Stimulated activated naive B cell treated with anti-CD40 and anti-IgM and Interleukin-4, amounts not matched to agents 10 μg/mL and 1 μg/mL and 100 μg/mL, for 72 hours (primary cell): ENCODE data around the gene RBBP8NL.

ENCODE experiments used
- ATAC-seq, 2 donors: fragments of 150-1000 bp; cut with Tn5 transposase; replicated peaks; 2 replicates each; pipeline ENCODE4 v1.10.0; 2021; ENCODE audit warnings: moderate library complexity in 1 of 2
- DNase-seq: peaks from one replicate; pipeline ENCODE4 v3.0.0; 2021
- H3K27ac Mint-ChIP-seq: one replicate; pipeline ENCODE4 v1.8.0; 2022; ENCODE audit warnings: mild to moderate bottlenecking, mixed read lengths
- H3K27me3 Mint-ChIP-seq, 2 donors: one replicate each; pipeline ENCODE4 v1.8.0; 2022; ENCODE audit warnings: mixed read lengths in 2 of 2
- H3K36me3 Mint-ChIP-seq, 2 donors: one replicate each; pipeline ENCODE4 v1.8.0; 2022; ENCODE audit warnings: mixed read lengths in 2 of 2, mild to moderate bottlenecking in 1 of 2
- H3K4me1 Mint-ChIP-seq, 2 donors: one replicate each; pipeline ENCODE4 v1.8.0; 2022; ENCODE audit warnings: mixed read lengths in 2 of 2, mild to moderate bottlenecking in 1 of 2
- H3K4me3 Mint-ChIP-seq, 2 donors: one replicate each; pipeline ENCODE4 v1.8.0; 2022; ENCODE audit warnings: mild to moderate bottlenecking in 2 of 2, mixed read lengths in 2 of 2, moderate library complexity in 1 of 2
- H3K9me3 Mint-ChIP-seq, 2 donors: one replicate each; pipeline ENCODE4 v1.8.0; 2022; ENCODE audit warnings: mixed read lengths in 2 of 2, mild to moderate bottlenecking in 1 of 2

RBBP8NL gene

DNA sequence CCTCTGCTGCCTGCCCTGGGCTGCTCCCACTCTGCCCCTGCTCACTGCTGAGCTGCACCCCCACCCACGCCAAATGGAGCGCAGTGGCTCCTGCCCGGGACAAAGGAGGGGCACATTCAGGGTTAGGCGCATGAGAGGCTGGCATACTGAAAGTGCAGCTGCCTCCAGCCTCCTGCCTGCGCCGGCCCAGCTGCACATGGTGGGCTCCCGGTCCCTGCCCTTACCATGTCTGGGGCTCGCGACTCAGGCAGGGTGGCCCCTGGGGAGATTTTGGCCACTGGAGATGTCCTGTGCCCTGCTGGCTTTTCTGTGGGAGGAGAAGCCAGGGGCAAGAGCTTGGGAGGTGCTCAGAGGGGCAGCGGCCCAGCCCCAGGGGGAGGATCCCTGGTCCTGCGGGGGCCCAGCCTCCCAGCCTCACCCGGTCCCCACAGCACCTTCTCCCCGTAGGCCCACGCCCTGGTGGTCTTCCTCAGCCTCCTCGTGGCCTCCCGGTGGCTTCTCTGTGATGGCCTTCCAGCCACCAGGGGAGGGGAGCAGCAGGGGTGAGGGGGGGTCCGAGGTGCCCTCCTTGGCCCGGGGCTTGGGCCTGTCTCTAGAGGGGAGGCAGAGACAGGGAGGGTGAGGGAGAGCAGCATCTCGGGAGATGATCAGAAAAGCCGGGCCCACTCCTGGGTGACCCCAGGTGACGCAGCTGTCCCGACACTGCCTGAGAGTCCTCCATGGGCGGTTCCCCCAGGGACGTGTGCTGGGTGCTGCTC is 11.8 kb downstream of the RBBP8NL start:
- no peaks in the 10 kb centered on the region for H3K36me3 Mint-ChIP-seq
- H3K27ac Mint-ChIP-seq = no peak overlapping the region
- H3K27me3 Mint-ChIP-seq = peaks cover 4 to 17% of the 10 kb centered on the region in 2 donors
- H3K4me3 Mint-ChIP-seq = no peak overlapping the region
- no peaks in the 10 kb centered on the region for H3K9me3 Mint-ChIP-seq
- no peak for ATAC-seq
- H3K4me1 Mint-ChIP-seq = peaks cover 0 to 2% of the 10 kb centered on the region in 2 donors
- no peak for DNase-seq

- no peaks in the 10 kb centered on the region for H3K36me3 Mint-ChIP-seq
- no peak for ATAC-seq
- peaks cover 8 to 12% of the 10 kb centered on the region in 2 donors for H3K27me3 Mint-ChIP-seq
- H3K27ac Mint-ChIP-seq = no peak overlapping the region
- H3K9me3 Mint-ChIP-seq = no peaks in the 10 kb centered on the region
- peaks cover 10 to 17% of the 10 kb centered on the region in 2 donors for H3K4me1 Mint-ChIP-seq
- H3K4me3 Mint-ChIP-seq = no peak overlapping the region
- DNase-seq = no peak
Measured at GRCh38 chr20:62413896-62414481, 13.3 kb downstream of the RBBP8NL start.

- DNase-seq (no peak), ATAC-seq (no peak)
- Mint-ChIP-seq H3K27ac (no peak overlapping the region), H3K4me1 (peaks cover 14 to 17% of the 10 kb centered on the region in 2 donors), H3K36me3 (no peaks in the 10 kb centered on the region), H3K27me3 (peaks cover 5 to 8% of the 10 kb centered on the region in 2 donors), H3K4me3 (no peak overlapping the region), H3K9me3 (no peaks in the 10 kb centered on the region)
Measured at GRCh38 chr20:62413025-62413570, 14.2 kb downstream of the RBBP8NL start.

DNA sequence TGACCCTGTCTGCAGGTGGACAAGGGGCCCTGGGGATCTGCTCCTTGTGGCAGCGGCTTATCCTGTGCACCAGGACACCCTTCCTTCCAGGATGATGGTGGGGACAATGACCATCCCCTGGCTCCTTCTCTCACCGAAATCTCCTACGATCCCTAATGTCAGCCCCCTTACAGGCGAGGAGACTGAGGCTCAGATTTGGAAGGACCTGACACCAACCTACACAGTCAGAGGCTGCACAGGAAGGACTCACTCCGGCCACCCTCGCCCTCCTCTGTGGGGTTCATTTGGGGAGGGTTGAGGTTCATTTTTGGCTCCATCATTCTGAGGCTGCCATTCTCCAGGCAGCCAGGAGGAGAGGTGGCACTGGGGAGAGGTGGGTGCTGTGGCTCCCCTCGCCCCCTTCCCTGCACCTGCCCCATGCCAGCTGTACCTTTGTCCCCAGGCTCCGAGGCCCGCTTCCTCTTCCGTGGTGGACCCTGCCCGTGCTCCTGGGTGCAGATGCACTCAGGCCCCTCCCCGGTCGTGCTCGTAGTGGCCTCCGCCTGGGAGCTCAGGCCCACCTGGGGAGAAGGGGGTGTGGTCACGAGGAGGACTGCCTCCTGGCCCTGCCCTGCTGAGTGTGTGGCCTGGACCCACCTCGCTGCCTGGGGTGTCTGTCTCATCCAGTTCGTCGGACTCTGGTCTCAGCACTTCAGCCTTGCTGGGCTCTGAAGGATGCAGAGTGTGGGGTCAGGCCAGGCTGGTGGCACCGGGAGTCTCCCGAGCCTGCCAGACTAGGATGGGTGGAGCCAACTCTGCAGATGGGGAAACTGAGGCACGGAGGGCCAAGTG is 14.9 kb downstream of the RBBP8NL start:
- Mint-ChIP-seq H3K36me3 (no peaks in the 10 kb centered on the region), H3K4me1 (peaks cover 14 to 22% of the 10 kb centered on the region in 2 donors), H3K27ac (no peak overlapping the region), H3K27me3 (peaks cover 0 to 3% of the 10 kb centered on the region in 2 donors), H3K9me3 (no peaks in the 10 kb centered on the region), H3K4me3 (no peak overlapping the region)
- DNase-seq (no peak), ATAC-seq (no peak)

DNA sequence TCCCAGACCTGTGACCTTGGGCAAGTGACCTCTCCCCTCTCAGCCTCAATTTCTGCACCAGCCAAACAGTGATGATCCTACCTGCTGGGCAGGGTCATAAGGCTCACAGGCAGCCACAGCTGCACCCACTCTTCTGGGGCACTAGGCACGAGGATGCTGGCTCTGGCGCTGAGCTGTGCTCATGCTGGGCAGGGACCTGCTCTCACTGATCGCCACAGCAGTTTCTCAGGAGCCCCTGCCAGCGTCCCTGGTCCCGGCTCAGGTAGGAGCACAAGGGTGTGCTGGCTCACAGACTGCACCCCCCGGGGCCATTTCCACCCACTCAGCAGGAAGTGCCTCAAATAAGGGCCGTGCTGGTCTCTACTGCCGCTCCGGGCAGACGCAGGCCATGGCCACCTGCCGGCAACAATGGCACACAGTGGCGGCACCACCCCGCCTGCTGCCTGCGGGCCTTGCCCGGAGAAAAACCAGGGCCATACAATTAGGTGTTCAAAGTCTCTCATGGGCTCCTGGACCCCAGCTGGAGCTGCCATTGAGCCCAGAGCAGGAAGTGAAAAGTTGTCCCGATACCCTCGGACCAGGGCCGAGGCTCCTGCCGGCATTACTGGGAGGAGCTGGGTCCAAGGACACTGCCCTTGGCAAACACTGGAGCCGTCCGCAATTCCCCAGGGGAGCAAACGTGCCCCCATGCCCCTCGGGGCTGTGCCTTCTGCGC is 15.7 kb downstream of the RBBP8NL start:
- peaks cover 0 to 3% of the 10 kb centered on the region in 2 donors for H3K27me3 Mint-ChIP-seq
- H3K9me3 Mint-ChIP-seq = no peaks in the 10 kb centered on the region
- ATAC-seq (no peak), DNase-seq (no peak)
- H3K36me3 Mint-ChIP-seq = no peaks in the 10 kb centered on the region
- H3K4me1 Mint-ChIP-seq = peaks cover 14 to 24% of the 10 kb centered on the region in 2 donors
- no peak overlapping the region for H3K27ac Mint-ChIP-seq
- H3K4me3 Mint-ChIP-seq = no peak overlapping the region

GRCh38 chr20:62410746-62411478 is 16.4 kb downstream of the RBBP8NL start:
- Mint-ChIP-seq H3K36me3 (no peaks in the 10 kb centered on the region), H3K27ac (no peak overlapping the region), H3K27me3 (peaks cover 0 to 3% of the 10 kb centered on the region in 2 donors), H3K4me1 (peaks cover 17 to 31% of the 10 kb centered on the region in 2 donors), H3K9me3 (no peaks in the 10 kb centered on the region), H3K4me3 (no peak overlapping the region)
- DNase-seq = no peak
- ATAC-seq = no peak

DNA sequence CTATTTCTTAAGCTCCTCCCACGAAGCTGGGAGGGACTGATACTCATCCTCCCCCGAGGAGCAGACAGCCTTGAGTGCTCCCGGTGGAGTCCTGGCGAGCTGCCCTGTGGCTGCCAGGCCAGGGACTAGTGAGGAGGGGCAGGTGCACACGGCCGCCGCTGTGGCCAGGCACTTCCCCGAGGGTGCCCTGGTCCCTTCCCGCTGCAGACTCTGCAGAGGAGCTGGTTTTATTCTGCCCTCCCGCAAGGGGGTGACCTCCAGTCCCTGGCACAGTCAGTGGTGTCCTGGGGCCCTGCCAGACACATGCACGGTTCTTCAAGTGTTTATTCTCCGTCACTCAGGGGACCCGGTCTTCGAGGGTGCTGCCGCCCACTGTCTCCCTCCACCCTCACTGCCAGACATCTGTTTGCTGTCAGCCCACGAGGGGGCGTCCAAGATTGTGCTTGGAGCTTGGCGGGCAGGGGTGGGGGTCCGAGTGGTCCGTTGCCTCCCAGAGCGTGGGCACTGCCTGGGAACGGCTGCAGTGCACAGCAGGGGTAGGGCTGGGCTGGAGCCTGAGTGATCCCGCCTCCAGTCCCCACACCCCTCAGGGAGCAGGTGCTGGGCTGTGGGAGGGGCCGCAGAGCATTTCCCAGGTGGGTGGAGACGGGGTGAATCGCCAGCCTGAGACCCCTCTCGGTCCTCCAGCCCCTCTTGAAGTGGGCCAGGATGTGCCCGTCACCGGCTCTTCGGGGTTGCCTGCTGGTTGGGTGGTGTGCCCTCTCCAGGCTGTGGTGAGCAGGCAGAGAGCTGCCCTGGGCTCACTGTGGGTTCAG is 17.2 kb downstream of the RBBP8NL start:
- no peaks in the 10 kb centered on the region for H3K36me3 Mint-ChIP-seq
- no peaks in the 10 kb centered on the region for H3K9me3 Mint-ChIP-seq
- peaks cover 0 to 3% of the 10 kb centered on the region in 2 donors for H3K27me3 Mint-ChIP-seq
- no peak overlapping the region for H3K27ac Mint-ChIP-seq
- no peak for DNase-seq
- H3K4me1 Mint-ChIP-seq = peaks cover 24 to 39% of the 10 kb centered on the region in 2 donors
- H3K4me3 Mint-ChIP-seq = peak overlapping the region; percentile 43 to 56
- peak; percentile 17 to 21 for ATAC-seq

DNA sequence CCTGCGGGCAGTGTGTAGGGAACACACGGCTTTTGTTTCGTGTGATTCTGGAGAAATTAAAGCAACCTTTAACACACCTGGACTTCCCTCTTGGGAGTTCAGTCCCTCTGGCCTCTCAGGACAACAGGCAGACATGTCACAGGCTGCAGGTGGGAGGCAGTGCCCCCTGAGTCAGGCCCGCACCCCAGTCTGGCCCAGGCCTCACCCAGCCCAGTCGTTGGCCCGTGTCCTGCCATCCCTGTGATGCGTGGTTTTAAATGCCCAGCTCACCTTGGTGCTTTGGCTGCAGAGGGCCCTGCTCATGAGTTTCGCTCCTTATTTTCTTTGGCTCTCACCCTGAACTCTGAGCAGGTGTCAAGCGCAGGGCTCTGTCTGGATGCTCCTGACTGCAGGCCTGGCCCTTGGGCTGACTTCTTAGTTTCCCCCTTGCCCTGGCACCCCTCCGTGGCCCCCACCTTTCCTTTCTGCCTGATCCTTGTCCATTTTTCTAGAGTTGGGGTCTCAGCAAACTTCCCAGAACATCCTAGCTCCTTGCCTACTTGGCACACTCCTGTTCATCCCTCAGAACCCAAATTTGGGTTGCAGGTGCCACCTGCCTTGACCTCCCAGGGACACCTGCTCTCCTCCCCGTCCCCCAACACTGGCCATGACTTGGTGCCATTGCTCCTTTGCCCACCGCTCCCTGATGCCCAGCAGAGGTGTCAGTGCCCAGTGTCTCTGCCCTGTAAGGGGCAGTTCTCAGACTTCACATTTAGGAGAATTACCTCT is 18.1 kb downstream of the RBBP8NL start:
- no peak for ATAC-seq
- no peak for DNase-seq
- Mint-ChIP-seq H3K9me3 (no peaks in the 10 kb centered on the region), H3K27me3 (peaks cover 0 to 3% of the 10 kb centered on the region in 2 donors), H3K4me1 (peaks cover 27 to 41% of the 10 kb centered on the region in 2 donors), H3K4me3 (no peak overlapping the region), H3K36me3 (no peaks in the 10 kb centered on the region), H3K27ac (no peak overlapping the region)

GRCh38 chr20:62408640-62409039 is 18.7 kb downstream of the RBBP8NL start:
- peaks cover 0 to 3% of the 10 kb centered on the region in 2 donors for H3K27me3 Mint-ChIP-seq
- peaks cover 27 to 41% of the 10 kb centered on the region in 2 donors for H3K4me1 Mint-ChIP-seq
- no peaks in the 10 kb centered on the region for H3K9me3 Mint-ChIP-seq
- H3K36me3 Mint-ChIP-seq = no peaks in the 10 kb centered on the region
- DNase-seq (no peak), ATAC-seq (no peak)
- no peak overlapping the region for H3K4me3 Mint-ChIP-seq
- no peak overlapping the region for H3K27ac Mint-ChIP-seq

DNA sequence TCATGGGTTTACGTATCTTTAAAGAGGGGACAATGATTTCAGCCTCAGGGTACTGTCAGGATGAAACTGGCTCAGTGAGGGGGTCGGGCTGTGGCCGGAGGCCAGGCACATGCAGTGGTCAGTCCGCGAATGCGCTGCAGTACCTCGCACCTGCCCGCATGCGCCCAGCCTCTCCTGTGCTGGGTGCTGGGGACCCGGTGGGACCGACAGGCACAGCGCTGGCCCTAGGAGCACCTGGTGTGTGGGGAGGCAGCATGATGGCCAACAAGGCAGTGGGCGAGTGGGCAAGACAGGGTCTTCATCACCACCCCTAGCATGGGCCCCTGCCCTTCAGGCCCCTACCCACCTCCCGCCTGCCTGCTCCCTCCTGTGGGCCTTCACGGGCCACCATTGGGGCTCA is 19.3 kb downstream of the RBBP8NL start:
- DNase-seq = no peak
- Mint-ChIP-seq H3K9me3 (no peaks in the 10 kb centered on the region), H3K27me3 (peaks cover 0 to 3% of the 10 kb centered on the region in 2 donors), H3K36me3 (peaks cover 0 to 3% of the 10 kb centered on the region in 2 donors), H3K27ac (no peak overlapping the region), H3K4me1 (peaks cover 27 to 46% of the 10 kb centered on the region in 2 donors), H3K4me3 (peak overlapping the region; percentile 22 to 84)
- no peak for ATAC-seq

- ATAC-seq (peak; percentile 93 to 94), DNase-seq (peak; percentile 90)
- H3K27ac Mint-ChIP-seq = peak within 1 kb of the TSS; percentile 93
- H3K4me1 Mint-ChIP-seq = peaks cover 27 to 47% of the 10 kb centered on the region in 2 donors
- peaks cover 0 to 3% of the 10 kb centered on the region in 2 donors for H3K27me3 Mint-ChIP-seq
- peaks cover 0 to 6% of the 10 kb centered on the region in 2 donors for H3K36me3 Mint-ChIP-seq
- H3K4me3 Mint-ChIP-seq = peak within 1 kb of the TSS; percentile 82 to 84
- no peaks in the 10 kb centered on the region for H3K9me3 Mint-ChIP-seq
Measured at GRCh38 chr20:62407221-62407992, 19.9 kb downstream of the RBBP8NL start, which contains the start of gene CABLES2. CABLES2 (minus strand) TSS chr20:62407285; CDS start chr20:62407276, 9 bp downstream.
